GM03348 (cell line): ENCODE results near the gene ANKRD61.
"Not testable (repeated sequence)": the region's sequence is repeated elsewhere in the genome, so short reads cannot be mapped to it uniquely, and the experiment has no call there.

Source experiments
- DNase-seq: peaks from one replicate; pipeline ENCODE4 v3.0.0; 2012; ENCODE audit warnings: low spot score

ANKRD61 gene

GRCh38 chr7:6032167-6032566, 991 bp downstream of the ANKRD61 start:
- DNase-seq = no peak

- DNase-seq = no peak
Measured at GRCh38 chr7:6032641-6033040, 1.5 kb downstream of the ANKRD61 start.

GRCh38 chr7:6035165-6035564, 4.0 kb downstream of the ANKRD61 start:
- no peak for DNase-seq

- no peak for DNase-seq
Measured at GRCh38 chr7:6035686-6036085, 4.5 kb downstream of the ANKRD61 start.

GRCh38 chr7:6049780-6050179, 18.6 kb downstream of the ANKRD61 start:
- no peak for DNase-seq

- not testable (repeated sequence) for DNase-seq
Measured at GRCh38 chr7:6051185-6051584, 20.0 kb downstream of the ANKRD61 start.

- no peak for DNase-seq
Measured at GRCh38 chr7:6056616-6057015, 25.4 kb downstream of the ANKRD61 start.

- no peak for DNase-seq
Measured at GRCh38 chr7:6057316-6058129, 26.3 kb downstream of the ANKRD61 start.

GRCh38 chr7:6059941-6060340, 28.8 kb downstream of the ANKRD61 start:
- DNase-seq = not testable (repeated sequence)

- no peak for DNase-seq
Measured at GRCh38 chr7:6071406-6071805, 40.2 kb downstream of the ANKRD61 start.

GRCh38 chr7:6074612-6075380, 43.6 kb downstream of the ANKRD61 start:
- DNase-seq = no peak

GRCh38 chr7:6078548-6078947, 47.4 kb downstream of the ANKRD61 start:
- DNase-seq = no peak

GRCh38 chr7:6083047-6083446, 51.9 kb downstream of the ANKRD61 start:
- not testable (repeated sequence) for DNase-seq
